T-helper 2 cell treated with Interferon-gamma antibody and Interleukin-4, amounts not matched to agents 5 μg/mL and 100 μg/mL, for 36 hours (primary cell): ENCODE measurements around the gene PSORS1C2.
A peak's percentile ranks its signal among the peaks of the same experiment; 100 is the strongest.

Experiments used
- DNase-seq: peaks from one replicate; pipeline ENCODE4 v3.0.0; 2021; ENCODE audit warnings: low spot score
- H3K27ac Mint-ChIP-seq: one replicate; pipeline ENCODE4 v1.8.0; 2021; ENCODE audit warnings: mild to moderate bottlenecking, mixed read lengths
- H3K27me3 Mint-ChIP-seq: one replicate; pipeline ENCODE4 v1.8.0; 2021; ENCODE audit warnings: low read depth, mixed read lengths
- H3K36me3 Mint-ChIP-seq: one replicate; pipeline ENCODE4 v1.8.0; 2021; ENCODE audit warnings: low read depth, mixed read lengths
- H3K4me1 Mint-ChIP-seq: one replicate; pipeline ENCODE4 v1.8.0; 2021; ENCODE audit warnings: low read depth, mixed read lengths
- H3K4me3 Mint-ChIP-seq: one replicate; pipeline ENCODE4 v1.8.0; 2022; ENCODE audit warnings: mild to moderate bottlenecking, moderate library complexity, mixed read lengths
- H3K9me3 Mint-ChIP-seq: one replicate; pipeline ENCODE4 v1.8.0; 2021; ENCODE audit warnings: mixed read lengths

PSORS1C2 gene

GRCh38 chr6:31103136-31103535 is 35.7 kb downstream of the PSORS1C2 start:
- no peak for DNase-seq
- H3K27me3 Mint-ChIP-seq: peaks cover 14% of the 10 kb centered on the region
- H3K27ac Mint-ChIP-seq: no peak overlapping the region
- H3K4me1 Mint-ChIP-seq: no peaks in the 10 kb centered on the region
- no peak overlapping the region for H3K4me3 Mint-ChIP-seq
- no peaks in the 10 kb centered on the region for H3K9me3 Mint-ChIP-seq
- no peaks in the 10 kb centered on the region for H3K36me3 Mint-ChIP-seq

- Mint-ChIP-seq H3K27ac (no peak overlapping the region), H3K9me3 (no peaks in the 10 kb centered on the region), H3K36me3 (no peaks in the 10 kb centered on the region), H3K27me3 (peaks cover 11% of the 10 kb centered on the region), H3K4me3 (no peak overlapping the region), H3K4me1 (peaks cover 15% of the 10 kb centered on the region)
- DNase-seq: no peak
Observed at GRCh38 chr6:31098449-31098938, 40.4 kb downstream of the PSORS1C2 start.

- no peaks in the 10 kb centered on the region for H3K9me3 Mint-ChIP-seq
- H3K4me1 Mint-ChIP-seq: peaks cover 15% of the 10 kb centered on the region
- H3K27me3 Mint-ChIP-seq: peaks cover 11% of the 10 kb centered on the region
- no peak overlapping the region for H3K27ac Mint-ChIP-seq
- no peak for DNase-seq
- no peak overlapping the region for H3K4me3 Mint-ChIP-seq
- H3K36me3 Mint-ChIP-seq: no peaks in the 10 kb centered on the region
Observed at GRCh38 chr6:31096656-31097055, 42.2 kb downstream of the PSORS1C2 start.

GRCh38 chr6:31096215-31096614 is 42.7 kb downstream of the PSORS1C2 start:
- Mint-ChIP-seq H3K27me3 (peaks cover 11% of the 10 kb centered on the region), H3K4me3 (no peak overlapping the region), H3K36me3 (no peaks in the 10 kb centered on the region), H3K4me1 (peaks cover 15% of the 10 kb centered on the region), H3K9me3 (no peaks in the 10 kb centered on the region), H3K27ac (no peak overlapping the region)
- no peak for DNase-seq

- Mint-ChIP-seq H3K27ac (peak overlapping the region; percentile 52), H3K4me1 (peaks cover 15% of the 10 kb centered on the region), H3K4me3 (no peak overlapping the region), H3K27me3 (peaks cover 9% of the 10 kb centered on the region), H3K9me3 (no peaks in the 10 kb centered on the region), H3K36me3 (no peaks in the 10 kb centered on the region)
- DNase-seq: no peak
Observed at GRCh38 chr6:31094389-31094881, 44.4 kb downstream of the PSORS1C2 start.

- Mint-ChIP-seq H3K9me3 (no peaks in the 10 kb centered on the region), H3K27ac (no peak overlapping the region), H3K27me3 (peaks cover 3% of the 10 kb centered on the region), H3K36me3 (no peaks in the 10 kb centered on the region), H3K4me3 (no peak overlapping the region), H3K4me1 (peaks cover 15% of the 10 kb centered on the region)
- DNase-seq: no peak
Observed at GRCh38 chr6:31092769-31093505, 45.9 kb downstream of the PSORS1C2 start.

GRCh38 chr6:31092238-31092637 is 46.6 kb downstream of the PSORS1C2 start:
- H3K9me3 Mint-ChIP-seq: no peaks in the 10 kb centered on the region
- H3K4me3 Mint-ChIP-seq: no peak overlapping the region
- no peaks in the 10 kb centered on the region for H3K36me3 Mint-ChIP-seq
- peaks cover 17% of the 10 kb centered on the region for H3K4me1 Mint-ChIP-seq
- DNase-seq: no peak
- H3K27ac Mint-ChIP-seq: no peak overlapping the region
- H3K27me3 Mint-ChIP-seq: peaks cover 5% of the 10 kb centered on the region

- H3K27me3 Mint-ChIP-seq: peaks cover 5% of the 10 kb centered on the region
- no peak overlapping the region for H3K27ac Mint-ChIP-seq
- no peak for DNase-seq
- no peaks in the 10 kb centered on the region for H3K9me3 Mint-ChIP-seq
- no peak overlapping the region for H3K4me3 Mint-ChIP-seq
- no peaks in the 10 kb centered on the region for H3K36me3 Mint-ChIP-seq
- H3K4me1 Mint-ChIP-seq: peaks cover 19% of the 10 kb centered on the region
Observed at GRCh38 chr6:31091680-31092079, 47.2 kb downstream of the PSORS1C2 start.

- H3K4me3 Mint-ChIP-seq: no peak overlapping the region
- H3K4me1 Mint-ChIP-seq: peaks cover 19% of the 10 kb centered on the region
- H3K36me3 Mint-ChIP-seq: no peaks in the 10 kb centered on the region
- no peak for DNase-seq
- no peaks in the 10 kb centered on the region for H3K9me3 Mint-ChIP-seq
- peaks cover 6% of the 10 kb centered on the region for H3K27me3 Mint-ChIP-seq
- H3K27ac Mint-ChIP-seq: no peak overlapping the region
Observed at GRCh38 chr6:31090973-31091364, 47.9 kb downstream of the PSORS1C2 start.

GRCh38 chr6:31090275-31090972 is 48.4 kb downstream of the PSORS1C2 start:
- no peak overlapping the region for H3K27ac Mint-ChIP-seq
- H3K36me3 Mint-ChIP-seq: no peaks in the 10 kb centered on the region
- H3K9me3 Mint-ChIP-seq: no peaks in the 10 kb centered on the region
- no peak for DNase-seq
- H3K27me3 Mint-ChIP-seq: peaks cover 10% of the 10 kb centered on the region
- H3K4me1 Mint-ChIP-seq: peaks cover 19% of the 10 kb centered on the region
- no peak overlapping the region for H3K4me3 Mint-ChIP-seq
